ENCODE data around the gene KCNQ4.

Gene KCNQ4

DNA sequence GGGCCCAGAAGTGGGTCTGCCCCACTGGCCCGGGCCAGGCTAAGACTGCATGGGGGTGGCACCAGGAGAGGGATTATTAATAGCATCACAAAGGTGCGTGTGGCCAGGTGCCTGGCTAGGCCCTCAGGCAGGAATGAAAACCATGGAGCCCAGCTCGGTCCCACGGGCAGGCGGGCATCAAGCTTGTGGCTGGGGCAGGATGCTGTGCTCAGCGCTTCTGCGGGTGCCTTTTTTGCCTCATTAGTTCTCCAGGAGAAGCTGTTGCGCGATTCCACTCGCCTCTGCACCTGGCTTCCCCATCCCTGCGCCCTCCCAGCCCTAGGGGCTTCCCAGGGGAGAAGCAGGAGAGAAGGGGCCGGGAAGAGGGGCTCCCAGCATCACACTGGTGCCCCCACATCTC is 39.3 kb downstream of the KCNQ4 start:
- no peak for DNase-seq

DNA sequence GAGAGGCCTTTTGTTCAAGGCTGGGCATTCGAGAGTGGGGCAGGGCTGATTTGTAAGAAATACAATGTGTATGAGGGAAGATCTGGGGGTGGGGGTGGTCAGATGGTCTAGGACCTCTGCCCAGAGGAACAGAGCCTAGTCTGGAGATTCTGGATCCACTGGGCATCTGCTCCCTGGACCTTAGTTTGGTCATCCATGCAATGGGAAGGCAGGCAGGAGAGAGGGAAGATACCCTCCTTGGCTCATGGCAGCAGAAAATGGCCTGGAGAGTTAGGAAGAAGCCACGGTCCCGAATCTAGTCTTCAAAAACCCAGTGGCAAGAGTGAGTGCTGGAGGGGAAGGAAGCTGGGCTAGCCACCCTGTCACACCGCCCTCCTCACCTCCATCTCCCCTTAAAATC is 39.8 kb downstream of the KCNQ4 start:
- no peak for DNase-seq

DNA sequence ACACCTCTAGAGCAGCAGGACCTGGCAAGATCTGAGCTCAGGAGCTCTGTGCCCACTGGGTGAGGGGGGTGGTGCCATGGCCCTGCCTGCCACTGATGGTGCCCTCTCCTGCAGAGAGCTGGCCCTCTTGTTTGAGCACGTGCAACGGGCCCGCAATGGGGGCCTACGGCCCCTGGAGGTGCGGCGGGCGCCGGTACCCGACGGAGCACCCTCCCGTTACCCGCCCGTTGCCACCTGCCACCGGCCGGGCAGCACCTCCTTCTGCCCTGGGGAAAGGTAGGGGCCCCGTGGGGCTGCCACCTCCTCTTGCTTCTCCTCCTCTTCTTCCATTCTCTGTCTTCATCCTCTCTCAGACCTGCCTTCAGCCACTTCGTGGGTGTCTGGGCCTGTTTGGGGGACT is 40.4 kb downstream of the KCNQ4 start:
- DNase-seq = no peak

DNA sequence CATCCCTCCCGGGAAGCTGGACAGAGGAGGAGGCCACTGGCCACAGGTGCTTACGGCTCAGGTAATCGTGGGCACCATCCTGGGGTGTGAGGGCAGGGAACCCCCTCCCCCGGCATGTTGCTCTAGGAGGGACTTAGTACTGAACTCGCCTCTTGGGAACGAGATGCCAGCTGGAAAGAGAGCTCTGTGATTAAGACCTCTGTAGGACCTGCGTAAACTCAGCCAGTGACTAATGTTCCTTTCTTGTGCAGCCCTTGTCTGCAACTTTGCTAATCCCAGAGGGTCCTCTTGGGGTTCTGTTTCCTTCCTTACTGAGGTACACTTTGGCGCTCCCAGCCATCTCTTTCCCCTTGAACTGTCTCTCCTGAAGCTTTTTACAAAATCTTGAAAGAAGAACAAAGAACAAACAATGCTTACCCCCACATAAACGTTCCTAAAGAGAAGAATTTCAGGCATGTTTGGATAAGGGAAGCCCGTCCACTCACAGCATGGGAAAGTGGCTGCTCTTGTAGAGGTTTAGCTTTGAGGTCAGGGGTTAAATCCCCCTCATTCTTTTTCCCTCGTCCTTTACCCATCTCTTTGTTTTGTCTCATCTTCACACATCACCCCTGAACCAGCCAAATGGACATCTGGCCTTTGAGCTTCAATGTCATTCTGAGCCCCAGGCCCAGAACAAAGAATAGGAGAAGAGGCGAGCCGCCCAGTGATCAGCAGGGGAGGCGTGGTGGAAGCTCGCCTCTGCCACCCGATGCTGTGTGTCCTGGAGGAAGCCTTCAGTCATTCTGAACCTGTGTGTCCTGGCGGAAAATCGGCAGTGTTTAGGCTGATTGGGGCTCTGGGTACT is 41.2 kb downstream of the KCNQ4 start:
- no peak for DNase-seq

DNA sequence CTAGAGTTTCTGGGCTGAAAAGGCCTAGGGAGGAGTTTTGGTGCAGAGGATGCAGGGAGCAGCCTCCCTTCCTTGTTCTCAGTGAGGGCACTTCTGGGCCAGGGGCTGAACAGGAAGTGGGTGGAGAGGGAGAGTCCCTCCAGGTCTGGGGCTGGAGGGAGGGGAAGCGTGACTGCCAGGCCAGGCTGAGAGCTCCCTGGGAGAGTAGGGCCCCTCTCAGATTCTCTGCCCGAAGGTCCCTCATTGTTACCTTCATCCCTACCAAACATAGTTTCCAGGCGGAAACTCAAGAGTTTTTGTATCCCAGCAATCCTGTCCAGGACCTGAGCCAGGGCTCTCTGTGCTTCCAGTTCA is 41.8 kb downstream of the KCNQ4 start:
- no peak for DNase-seq

DNA sequence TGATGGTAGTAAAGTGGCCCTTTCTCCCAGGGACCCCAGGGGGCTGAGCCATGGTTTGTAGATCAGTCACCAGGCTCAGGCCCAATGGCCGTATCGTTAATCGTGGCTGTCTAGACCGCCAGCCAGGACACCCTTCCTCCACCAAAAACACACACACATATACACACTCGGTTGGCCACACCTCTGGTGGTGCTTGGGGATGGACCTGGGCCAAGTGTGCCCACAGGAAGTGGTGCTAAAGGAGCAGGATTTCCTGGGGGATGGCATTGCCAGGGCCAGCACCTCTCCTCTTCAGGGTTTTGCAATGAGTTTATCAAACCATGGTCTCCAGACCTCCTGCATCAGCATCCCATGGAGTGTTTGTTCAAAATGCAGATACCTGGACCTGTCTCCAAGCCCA is 42.4 kb downstream of the KCNQ4 start:
- DNase-seq = no peak

DNA sequence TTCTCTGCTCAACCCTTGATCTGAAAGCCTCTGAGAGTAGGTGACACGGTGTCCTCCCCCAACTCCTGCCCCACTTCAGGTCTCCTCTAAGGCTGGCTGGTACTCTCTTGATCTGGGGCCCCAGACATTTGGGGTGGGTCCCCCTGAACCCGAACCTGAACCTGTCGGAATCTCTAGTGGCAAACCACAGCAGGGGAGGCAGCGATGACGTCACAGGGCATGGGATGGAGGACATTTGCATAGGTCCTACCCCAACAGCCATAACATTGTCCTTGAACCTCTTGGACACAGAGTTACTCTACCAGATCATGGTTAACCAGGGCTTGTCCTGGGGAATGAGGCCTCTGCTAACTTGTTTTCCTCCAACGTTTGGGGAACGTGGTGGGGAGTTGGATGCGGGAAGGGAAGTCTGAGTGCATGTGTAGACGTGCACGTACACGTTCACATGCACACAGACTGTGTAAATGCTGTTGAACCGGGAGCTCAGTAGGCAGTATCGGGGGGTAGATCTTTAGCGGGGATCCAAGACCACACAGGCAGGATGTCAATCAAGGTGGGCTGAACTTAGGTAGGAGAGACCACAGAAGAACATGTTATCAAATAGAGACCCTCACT is 46.2 kb downstream of the KCNQ4 start:
- no peak for DNase-seq

DNA sequence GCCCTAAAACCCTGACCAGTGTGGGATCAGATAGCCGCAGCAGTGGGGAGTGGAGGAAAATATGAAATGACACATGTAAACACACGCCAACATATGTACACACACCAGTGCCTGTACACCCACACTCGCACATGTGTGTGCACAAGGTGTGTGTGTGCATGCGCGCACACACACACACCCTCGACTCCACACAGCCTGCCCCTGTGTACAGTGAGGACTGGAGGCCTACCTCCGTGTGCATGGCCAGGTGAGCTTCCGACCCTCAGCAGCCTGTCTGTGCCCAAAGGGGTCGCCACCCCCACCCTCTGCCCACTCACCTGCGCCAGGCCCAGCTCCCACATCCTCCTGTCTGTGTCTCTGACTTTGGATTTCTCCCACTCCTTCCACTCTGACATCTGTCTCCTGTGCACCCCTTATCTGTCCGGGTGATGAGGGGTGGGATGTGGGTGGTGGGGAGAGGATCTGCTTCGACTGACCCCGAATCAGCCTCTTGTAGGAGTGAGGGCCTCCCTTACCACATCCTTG is 46.9 kb downstream of the KCNQ4 start:
- no peak for DNase-seq

DNA sequence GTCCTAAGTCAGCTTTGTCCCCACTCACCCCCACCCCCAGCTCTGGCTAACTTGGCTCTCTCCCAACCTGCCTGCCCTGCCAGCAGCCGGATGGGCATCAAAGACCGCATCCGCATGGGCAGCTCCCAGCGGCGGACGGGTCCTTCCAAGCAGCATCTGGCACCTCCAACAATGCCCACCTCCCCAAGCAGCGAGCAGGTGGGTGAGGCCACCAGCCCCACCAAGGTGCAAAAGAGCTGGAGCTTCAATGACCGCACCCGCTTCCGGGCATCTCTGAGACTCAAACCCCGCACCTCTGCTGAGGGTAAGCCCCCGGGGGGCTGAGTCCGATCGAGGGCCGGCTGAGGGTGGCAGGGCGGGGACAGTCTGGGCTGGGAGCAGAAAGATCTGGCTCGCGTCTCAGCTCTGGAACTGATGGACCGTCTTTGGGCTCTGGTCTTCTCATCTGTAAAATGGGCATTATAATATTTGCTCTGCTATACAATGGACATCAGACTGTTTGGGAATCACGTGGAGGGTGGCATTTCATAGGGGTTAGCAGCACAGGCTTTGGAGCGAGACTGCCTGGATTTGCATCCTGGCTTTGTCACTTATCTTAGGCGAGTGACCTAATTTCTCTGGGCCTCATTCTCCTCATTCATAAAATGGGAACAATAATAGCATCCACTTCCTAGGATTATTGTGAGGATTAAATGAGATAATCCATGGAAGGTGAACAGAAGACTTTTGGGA is 47.6 kb downstream of the KCNQ4 start:
- DNase-seq = no peak

DNA sequence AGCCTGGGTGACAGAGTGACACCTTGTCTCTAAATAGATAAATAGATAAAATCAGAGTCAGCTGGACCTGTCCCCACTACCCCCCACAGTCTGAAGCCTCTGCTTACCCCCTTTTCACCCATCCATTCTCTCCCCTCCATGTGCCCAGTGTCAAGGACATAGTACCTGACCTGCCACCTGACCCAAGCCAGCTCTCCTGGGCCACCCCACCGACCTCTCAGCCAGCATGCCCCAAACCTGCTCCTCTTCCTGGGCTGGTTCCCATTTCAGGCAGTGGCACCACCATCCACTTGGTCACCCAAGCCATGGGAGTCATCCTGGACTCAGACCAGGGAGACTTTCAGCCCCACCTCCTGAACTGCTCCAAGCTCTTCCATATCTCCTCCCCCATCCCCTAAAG is 50.4 kb downstream of the KCNQ4 start:
- DNase-seq = no peak

DNA sequence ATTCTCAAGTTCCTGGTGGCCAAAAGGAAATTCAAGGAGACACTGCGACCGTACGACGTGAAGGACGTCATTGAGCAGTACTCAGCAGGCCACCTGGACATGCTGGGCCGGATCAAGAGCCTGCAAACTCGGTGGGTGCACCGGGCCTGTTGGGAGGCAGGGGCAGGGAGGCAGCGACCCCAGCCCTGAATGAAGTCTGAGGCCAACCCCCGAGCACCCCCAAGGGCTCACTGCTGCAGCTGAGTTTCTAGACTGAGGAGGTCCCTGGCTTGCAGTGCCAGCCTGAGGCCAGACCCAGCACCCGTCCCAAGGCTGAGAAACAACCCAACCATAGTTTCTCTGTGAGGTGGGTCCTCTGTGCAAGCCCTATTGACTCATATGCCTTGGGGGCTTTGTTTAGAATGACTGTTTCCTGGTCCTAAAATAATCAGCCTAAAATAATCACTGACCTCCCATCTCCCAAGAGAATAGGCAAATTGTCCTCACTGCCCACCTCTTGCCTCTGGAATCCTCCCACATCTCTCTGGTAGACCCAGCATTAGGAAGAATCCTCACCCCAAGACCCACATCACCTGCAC is 51.5 kb downstream of the KCNQ4 start:
- no peak for DNase-seq

DNA sequence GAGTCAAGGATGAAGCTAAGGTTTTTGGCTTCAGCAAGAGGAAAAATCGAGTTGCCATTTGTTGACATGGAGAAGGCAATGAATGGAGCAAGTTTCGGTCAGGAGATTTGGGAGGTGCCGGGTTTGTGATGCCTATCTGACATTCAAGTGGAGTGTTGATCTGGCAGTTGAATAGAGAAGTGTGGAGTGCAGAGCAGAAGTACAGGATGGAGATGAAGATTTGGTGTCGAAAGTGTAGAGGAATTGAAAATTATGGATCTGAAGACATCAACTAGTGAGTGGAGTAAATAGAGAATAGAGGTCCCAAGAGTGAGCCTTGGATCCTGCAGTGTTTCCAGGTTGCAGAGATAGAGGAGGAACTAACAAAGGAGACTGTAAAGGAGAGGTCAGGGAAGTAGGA is 52.7 kb downstream of the KCNQ4 start:
- DNase-seq = no peak

DNA sequence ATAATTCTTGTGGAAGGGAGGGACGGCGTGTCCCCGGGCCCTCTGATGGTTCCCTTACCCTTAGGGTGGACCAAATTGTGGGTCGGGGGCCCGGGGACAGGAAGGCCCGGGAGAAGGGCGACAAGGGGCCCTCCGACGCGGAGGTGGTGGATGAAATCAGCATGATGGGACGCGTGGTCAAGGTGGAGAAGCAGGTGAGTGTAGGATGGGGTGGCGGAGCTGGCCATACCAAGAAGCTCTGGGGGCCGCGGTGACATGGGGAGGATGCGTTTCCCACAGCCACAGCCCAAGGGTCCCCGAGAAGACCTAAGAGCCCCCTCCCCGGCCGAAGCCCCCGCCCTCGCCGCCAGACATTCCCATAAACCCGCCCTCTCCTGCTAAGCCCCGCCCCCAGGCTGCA is 54.0 kb downstream of the KCNQ4 start:
- no peak for DNase-seq

DNA sequence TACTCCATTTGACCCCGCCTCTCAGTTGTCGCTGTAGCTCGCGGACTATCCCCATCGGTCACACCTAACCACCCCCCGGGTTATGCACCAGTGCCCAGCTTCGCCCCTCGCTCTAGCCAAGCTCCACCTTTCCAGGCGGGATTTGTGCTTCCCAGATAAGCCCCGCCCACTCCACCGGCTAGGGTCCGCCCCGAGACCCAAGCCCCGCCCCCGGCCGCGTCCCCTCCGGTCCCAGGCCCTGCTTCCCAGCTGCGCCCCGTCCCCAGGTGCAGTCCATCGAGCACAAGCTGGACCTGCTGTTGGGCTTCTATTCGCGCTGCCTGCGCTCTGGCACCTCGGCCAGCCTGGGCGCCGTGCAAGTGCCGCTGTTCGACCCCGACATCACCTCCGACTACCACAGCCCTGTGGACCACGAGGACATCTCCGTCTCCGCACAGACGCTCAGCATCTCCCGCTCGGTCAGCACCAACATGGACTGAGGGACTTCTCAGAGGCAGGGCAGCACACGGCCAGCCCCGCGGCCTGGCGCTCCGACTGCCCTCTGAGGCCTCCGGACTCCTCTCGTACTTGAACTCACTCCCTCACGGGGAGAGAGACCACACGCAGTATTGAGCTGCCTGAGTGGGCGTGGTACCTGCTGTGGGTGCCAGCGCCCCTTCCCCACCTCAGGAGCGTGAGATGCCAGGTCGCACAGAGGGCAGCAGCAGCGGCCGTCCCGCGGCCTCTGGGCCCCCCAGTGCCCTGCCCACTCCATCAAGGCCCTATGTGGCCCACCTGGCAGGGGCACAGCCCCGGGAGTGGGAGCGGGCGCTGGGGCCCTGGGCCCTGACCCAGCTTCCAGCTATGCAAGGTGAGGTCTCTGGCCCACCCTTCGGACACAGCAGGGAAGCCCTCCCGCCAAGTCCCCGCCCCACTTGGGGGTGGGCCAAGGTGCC is 54.7 kb downstream of the KCNQ4 start:
- no peak for DNase-seq

DNA sequence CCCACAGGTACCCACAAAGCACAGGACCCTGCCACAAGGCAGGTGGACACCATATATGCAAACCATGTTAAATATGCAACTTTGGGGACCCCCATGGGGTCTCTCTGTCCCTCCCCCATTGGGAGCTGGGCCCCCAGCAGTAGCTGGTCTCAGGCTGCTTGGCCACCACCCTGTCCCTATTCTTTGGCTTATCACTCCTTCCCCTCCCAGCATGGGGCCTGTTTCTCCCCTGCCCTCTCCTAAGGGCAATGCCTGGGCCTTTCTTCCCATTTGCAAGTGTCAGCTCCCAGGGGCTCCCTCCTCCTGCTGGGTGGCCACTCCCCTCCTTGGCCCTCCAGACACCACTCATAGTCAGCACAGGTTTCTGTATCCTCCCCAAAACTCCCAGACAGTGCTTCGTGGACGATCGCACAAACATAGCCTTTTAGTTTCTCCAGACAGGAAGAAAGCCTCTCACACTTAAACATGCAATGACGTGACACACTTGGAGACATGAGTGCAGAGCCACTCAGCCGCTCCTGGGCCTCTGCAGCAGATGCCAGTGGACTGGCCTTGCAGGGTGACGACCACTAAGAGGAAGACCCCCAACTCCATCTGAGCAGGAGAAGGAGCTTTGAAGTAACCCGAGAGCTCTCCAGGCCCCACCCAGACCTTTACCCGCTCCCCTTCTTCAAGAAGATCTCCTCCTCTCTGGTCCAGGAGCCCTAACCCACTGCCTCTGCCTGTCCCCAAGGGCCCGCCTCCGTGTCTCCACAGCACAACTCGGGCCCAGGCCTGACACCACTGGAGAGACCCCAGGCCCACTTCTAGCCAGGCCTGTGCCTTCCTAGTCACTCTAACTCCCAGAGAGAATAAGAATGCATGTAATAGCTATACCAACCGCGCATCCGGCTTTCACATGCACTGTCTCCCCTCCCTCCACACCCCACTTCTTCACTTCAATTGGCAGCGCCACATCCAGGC is 55.7 kb downstream of the KCNQ4 start:
- no peak for DNase-seq

DNA sequence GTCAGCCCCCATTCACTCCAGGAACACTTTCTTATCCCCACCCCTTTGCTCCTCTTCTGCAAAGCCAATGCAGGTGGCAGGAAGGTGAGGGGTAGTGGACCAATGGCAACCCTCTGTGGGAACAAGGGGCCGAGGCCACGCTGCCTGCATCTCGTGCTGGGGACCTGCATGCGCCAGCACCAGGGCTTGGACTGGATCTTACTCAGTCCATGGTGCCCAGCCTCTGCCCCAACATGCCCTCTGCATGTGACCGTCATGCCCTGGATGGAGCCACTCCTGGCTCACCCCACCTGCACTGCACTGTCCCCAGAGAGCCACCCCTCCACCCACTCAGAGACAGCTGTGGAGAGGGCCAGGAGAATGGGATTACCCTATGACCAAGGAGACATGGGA is 56.4 kb downstream of the KCNQ4 start:
- DNase-seq = no peak

DNA sequence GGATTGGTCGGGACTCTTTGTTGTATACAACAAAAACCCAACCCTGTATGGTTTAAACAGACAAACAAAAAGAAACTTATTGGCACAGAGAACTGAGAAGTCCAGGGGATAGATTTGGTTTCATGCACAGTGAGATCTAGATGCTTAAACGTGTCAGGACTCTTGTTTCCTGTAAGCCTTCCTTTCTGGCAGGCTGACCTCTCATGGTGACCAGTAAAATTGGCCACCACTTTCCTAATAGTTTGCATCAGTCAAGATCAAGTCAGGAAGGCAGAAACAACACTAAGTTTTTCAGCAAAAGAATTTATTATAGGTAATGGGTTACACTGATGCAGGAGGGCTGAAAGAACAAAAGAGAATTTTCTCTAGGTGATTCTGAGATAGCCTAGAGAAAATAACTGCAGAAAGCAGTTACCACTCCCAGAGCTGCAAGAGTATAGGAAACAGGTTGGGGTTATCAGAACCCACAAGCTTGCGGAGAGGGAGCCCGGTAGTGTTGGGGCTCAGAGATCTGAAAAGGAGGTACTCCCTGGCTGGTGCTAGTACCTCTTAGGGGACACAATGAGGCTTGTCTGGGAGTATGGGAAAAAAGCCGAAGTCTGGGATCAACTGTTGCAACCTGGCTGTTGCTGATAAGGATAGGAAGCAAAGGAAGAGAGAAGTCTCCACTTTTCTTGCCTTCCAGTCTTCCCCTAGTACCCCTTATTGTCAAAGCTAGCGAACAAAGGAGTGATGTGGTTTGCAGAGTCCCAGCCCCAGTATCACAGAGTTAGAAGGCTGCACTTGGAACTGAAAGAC is 57.1 kb downstream of the KCNQ4 start:
- no peak for DNase-seq

DNA sequence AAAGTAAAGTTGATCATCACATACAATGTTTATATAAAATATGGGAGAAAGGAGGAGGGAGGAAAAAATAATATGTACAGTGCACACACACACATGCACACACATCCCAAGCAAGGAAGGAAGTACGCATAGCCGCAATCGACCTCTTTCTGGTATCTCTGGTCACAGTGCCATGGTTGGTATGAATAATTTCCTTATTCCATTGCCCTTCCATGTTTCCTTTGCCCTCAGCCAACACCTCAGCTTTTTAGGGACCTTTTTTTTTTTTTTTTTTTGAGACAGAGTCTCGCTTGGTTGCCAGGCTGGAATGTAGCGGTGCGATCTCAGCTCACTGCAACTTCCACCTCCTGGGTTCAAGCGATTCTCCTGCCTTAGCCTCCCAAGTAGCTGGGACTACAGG is 58.0 kb downstream of the KCNQ4 start:
- DNase-seq = no peak

DNA sequence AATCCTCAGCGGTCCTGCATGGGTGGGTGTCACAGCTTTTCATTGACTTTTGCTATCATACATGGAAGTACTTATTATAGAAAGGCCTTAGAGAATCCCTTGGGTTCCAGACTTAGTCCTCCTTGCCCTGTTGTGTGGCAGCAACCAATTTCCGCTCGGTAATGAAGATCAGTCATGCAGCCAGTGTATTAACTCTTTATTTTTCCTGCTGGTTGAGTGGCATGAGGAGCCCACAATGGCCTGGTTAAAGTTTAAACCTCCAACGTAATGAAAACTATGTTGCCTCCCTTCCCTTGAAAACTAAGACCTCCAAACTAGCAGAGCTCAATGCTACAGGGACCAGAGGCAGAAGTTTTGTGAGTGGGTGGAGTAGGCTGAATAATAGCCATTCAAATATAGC is 58.6 kb downstream of the KCNQ4 start:
- no peak for DNase-seq

DNA sequence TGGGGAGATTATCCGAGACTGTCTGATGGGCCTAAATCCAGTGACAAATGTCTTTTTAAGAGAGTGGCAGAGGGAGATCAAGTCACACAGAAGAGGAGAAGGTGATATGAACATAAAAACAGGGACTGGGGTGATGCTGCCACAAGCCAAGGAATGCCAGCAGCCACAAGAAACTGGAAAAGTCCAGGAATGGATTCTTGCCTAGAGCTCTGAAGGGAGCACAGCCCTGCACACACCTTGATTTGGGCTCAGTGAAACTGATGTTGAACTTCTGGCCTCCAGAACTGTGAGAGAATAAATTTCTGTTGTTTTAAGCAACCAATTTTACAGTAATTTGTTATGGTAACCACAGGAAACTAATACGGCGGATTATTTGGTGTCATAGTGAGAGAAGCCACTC is 59.1 kb downstream of the KCNQ4 start:
- no peak for DNase-seq
